ENCODE measurements around the gene MRPL48.

- TF ChIP-seq ZBTB43 (CRISPR knock-in tag; IDR thresholded peaks at IDR 0.05) (no peak), OVOL2 (CRISPR knock-in tag; IDR thresholded peaks at IDR 0.05; ENCODE audit: borderline replicate concordance) (no peak)
Observed at GRCh38 chr11:73814812-73815211, 27.1 kb downstream of the MRPL48 start.
